ENCODE data around the gene ING3.

GRCh38 chr7:120966961-120967360 is 16.4 kb downstream of the ING3 start:
- TF ChIP-seq, protein P1, sequence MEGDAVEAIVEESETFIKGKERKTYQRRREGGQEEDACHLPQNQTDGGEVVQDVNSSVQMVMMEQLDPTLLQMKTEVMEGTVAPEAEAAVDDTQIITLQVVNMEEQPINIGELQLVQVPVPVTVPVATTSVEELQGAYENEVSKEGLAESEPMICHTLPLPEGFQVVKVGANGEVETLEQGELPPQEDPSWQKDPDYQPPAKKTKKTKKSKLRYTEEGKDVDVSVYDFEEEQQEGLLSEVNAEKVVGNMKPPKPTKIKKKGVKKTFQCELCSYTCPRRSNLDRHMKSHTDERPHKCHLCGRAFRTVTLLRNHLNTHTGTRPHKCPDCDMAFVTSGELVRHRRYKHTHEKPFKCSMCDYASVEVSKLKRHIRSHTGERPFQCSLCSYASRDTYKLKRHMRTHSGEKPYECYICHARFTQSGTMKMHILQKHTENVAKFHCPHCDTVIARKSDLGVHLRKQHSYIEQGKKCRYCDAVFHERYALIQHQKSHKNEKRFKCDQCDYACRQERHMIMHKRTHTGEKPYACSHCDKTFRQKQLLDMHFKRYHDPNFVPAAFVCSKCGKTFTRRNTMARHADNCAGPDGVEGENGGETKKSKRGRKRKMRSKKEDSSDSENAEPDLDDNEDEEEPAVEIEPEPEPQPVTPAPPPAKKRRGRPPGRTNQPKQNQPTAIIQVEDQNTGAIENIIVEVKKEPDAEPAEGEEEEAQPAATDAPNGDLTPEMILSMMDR (IDR thresholded peaks at IDR 0.05 in 8 of 11, conservative IDR thresholded peaks at IDR 0.05 in 3 of 11) = no peak
- TF ChIP-seq POLR2A (IDR thresholded peaks at IDR 0.05) = no peak
